Measurements from ENCODE around the gene MAPK4. TPM values are rescaled to one million over a fixed set of nuclear protein-coding genes. Genes with fewer than 3 reads are reported as not detected.

MAPK4 gene
- total RNA-seq, 3 donors from 2014 or later, result 0.64 to 1.9 (median 1.3) TPM

DNA sequence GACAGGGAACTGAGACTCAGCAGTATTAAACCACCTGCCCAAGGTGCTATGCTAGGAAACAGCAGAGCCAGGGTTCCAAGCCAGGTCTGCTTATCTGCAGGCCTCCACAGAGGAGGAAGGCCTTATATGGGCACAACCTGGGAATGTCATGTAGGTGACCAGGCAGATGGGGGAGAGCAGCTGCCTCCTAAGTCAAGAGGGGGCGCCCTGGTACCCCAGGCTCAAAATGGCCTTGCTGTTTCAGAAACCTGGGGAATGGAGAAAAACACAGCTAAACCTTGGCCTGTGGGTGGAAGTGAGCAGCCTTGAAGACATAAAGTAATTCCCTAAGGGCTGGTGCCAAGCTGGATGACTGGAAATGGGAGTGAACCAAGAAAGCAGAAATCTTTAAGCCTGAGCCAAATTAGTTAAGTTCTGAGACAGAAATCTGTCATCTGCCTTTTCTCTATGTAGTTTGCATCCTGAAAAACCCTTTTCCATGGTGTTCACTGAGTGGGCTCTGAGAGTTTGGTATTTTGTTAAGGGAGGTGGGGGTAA lies 79.1 kb downstream of the MAPK4 start:
- DNase-seq (ENCODE audit: low spot score in 2 of 2), result no peak
- no peak for TF ChIP-seq POLR2A (IDR thresholded peaks at IDR 0.05)
- no peak for TF ChIP-seq POLR2AphosphoS5 (IDR thresholded peaks at IDR 0.05)
- TF ChIP-seq, protein P1, sequence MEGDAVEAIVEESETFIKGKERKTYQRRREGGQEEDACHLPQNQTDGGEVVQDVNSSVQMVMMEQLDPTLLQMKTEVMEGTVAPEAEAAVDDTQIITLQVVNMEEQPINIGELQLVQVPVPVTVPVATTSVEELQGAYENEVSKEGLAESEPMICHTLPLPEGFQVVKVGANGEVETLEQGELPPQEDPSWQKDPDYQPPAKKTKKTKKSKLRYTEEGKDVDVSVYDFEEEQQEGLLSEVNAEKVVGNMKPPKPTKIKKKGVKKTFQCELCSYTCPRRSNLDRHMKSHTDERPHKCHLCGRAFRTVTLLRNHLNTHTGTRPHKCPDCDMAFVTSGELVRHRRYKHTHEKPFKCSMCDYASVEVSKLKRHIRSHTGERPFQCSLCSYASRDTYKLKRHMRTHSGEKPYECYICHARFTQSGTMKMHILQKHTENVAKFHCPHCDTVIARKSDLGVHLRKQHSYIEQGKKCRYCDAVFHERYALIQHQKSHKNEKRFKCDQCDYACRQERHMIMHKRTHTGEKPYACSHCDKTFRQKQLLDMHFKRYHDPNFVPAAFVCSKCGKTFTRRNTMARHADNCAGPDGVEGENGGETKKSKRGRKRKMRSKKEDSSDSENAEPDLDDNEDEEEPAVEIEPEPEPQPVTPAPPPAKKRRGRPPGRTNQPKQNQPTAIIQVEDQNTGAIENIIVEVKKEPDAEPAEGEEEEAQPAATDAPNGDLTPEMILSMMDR (IDR thresholded peaks at IDR 0.05), result no peak
- H3K9me3 ChIP-seq, result no peaks in the 10 kb centered on the region
- no peaks in the 10 kb centered on the region for H3K36me3 ChIP-seq
- no peak overlapping the region for H3K27ac ChIP-seq
- no peaks in the 10 kb centered on the region for H3K4me1 ChIP-seq
- intact Hi-C loops (cut with DNase I; ENCODE audit: low total_unique reads), result no loop called here
- H3K4me3 ChIP-seq, result no peak overlapping the region
- H3K27me3 ChIP-seq, result no peaks in the 10 kb centered on the region

DNA sequence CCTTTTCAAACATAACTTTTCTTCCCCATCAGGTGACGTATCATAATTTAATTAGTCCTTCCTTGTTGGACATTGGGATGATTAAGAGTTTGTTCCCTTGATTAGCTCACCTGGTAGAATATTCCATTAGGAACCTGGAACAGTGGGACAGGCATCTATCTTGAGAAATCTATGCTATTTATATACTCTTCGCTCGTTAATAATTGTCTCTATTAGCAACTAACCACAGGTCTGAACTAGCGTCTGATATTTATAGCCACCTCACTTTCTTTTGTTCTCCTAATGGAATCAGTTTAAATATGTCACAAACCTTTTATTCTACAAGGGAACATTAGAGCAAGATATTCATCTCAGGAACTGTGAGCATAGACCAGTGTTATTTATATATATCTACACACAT lies 79.8 kb downstream of the MAPK4 start:
- no peaks in the 10 kb centered on the region for H3K27me3 ChIP-seq
- H3K27ac ChIP-seq, result no peak overlapping the region
- TF ChIP-seq, protein P1 (IDR thresholded peaks at IDR 0.05), result no peak
- TF ChIP-seq POLR2A (IDR thresholded peaks at IDR 0.05), result no peak
- TF ChIP-seq POLR2AphosphoS5 (IDR thresholded peaks at IDR 0.05), result no peak
- no peak overlapping the region for H3K4me3 ChIP-seq
- intact Hi-C loops (cut with DNase I; ENCODE audit: low total_unique reads), result no loop called here
- no peaks in the 10 kb centered on the region for H3K36me3 ChIP-seq
- H3K4me1 ChIP-seq, result no peaks in the 10 kb centered on the region
- no peaks in the 10 kb centered on the region for H3K9me3 ChIP-seq
- DNase-seq (ENCODE audit: low spot score in 2 of 2), result no peak

DNA sequence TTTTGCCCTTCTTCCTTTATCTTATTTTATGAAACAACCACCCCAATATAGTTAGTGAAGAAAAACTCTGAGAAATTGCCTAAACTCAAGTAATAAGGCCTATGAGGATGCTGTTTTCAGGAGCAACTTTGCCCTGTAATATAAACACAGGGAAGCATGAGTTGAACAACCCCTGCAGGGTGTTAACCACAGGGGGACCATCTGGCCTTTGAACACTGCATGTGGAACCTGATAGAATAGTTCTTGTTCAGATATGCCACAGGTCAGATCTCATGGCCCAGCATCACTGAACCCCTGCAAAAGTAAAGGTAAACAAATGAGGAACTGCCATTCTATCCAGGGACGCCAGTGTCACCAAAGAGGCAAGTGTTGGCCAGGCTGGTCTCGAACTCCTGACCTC lies 82.6 kb downstream of the MAPK4 start:
- H3K9me3 ChIP-seq, result no peaks in the 10 kb centered on the region
- H3K27me3 ChIP-seq, result no peaks in the 10 kb centered on the region
- no peak overlapping the region for H3K27ac ChIP-seq
- no peak overlapping the region for H3K4me3 ChIP-seq
- intact Hi-C loops (cut with DNase I; ENCODE audit: low total_unique reads), result no loop called here
- no peaks in the 10 kb centered on the region for H3K36me3 ChIP-seq
- H3K4me1 ChIP-seq, result no peaks in the 10 kb centered on the region
- no peak for DNase-seq (ENCODE audit: low spot score in 2 of 2)
- TF ChIP-seq POLR2A (IDR thresholded peaks at IDR 0.05), result no peak
- no peak for TF ChIP-seq POLR2AphosphoS5 (IDR thresholded peaks at IDR 0.05)
- TF ChIP-seq, protein P1 (IDR thresholded peaks at IDR 0.05), result no peak

DNA sequence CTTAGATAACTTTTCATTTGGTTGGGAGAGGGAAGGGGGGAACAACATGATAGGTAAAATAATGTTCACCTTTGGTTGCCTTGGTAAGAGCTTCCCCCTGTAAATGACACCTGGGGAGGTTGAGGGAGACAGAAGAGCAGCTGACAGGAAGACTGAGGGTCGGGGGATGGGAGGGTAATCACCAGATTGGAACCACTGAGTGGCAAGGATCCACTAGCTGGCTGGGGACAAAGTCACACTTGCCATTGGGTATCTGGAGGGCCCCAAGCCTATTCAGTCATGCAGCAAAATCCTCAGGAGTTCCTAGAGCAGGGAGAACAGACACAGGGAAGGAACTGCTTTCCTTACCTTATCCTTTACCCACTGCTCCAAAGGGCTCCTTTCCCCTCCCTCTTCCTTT lies 84.3 kb downstream of the MAPK4 start:
- Histone ChIP-seq H3K9me3 (no peaks in the 10 kb centered on the region), H3K27ac (no peak overlapping the region), H3K4me3 (no peak overlapping the region), H3K36me3 (no peaks in the 10 kb centered on the region), H3K4me1 (no peaks in the 10 kb centered on the region), H3K27me3 (no peaks in the 10 kb centered on the region)
- intact Hi-C loops (cut with DNase I; ENCODE audit: low total_unique reads), result no loop called here
- no peak for DNase-seq (ENCODE audit: low spot score in 2 of 2)
- no peak for TF ChIP-seq POLR2AphosphoS5 (IDR thresholded peaks at IDR 0.05)
- TF ChIP-seq, protein P1 (IDR thresholded peaks at IDR 0.05), result no peak
- no peak for TF ChIP-seq POLR2A (IDR thresholded peaks at IDR 0.05)

DNA sequence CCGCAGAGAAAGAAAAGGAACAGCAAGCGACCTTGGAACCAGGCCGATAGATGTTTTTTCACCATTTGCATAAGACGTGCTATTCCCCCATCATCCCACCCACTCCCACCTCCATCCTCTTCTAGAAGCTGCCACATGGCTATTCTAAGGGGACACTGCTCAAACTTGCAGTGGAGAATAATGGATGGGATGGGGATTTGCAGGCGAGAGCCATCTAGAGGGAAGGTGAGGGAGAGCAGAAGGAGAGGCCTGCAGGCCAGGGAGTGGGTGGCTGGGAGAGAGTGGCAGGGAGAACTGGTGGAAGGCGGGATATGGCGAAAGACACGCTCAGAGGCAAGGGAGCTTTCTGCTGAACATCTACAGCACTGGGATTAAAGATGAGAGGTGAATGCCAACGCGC lies 84.9 kb downstream of the MAPK4 start:
- no peaks in the 10 kb centered on the region for H3K4me1 ChIP-seq
- H3K27me3 ChIP-seq, result no peaks in the 10 kb centered on the region
- TF ChIP-seq POLR2AphosphoS5 (IDR thresholded peaks at IDR 0.05) (no peak), POLR2A (IDR thresholded peaks at IDR 0.05) (no peak)
- TF ChIP-seq, protein P1 (IDR thresholded peaks at IDR 0.05), result no peak
- no peak overlapping the region for H3K27ac ChIP-seq
- intact Hi-C loops (cut with DNase I; ENCODE audit: low total_unique reads), result no loop called here
- no peak overlapping the region for H3K4me3 ChIP-seq
- H3K36me3 ChIP-seq, result no peaks in the 10 kb centered on the region
- H3K9me3 ChIP-seq, result no peaks in the 10 kb centered on the region
- DNase-seq (ENCODE audit: low spot score in 2 of 2), result no peak

Data from breast epithelium (tissue), 4 donors.